Stimulated activated CD8-positive, alpha-beta memory T cell treated with anti-CD3 and anti-CD28 coated beads, Interleukin-15, amount 100 ng/mL, for 4 hours (primary cell): Measurements from ENCODE around the gene SLC28A1.

Experiments
- DNase-seq, 2 donors: peaks; one replicate each; pipeline ENCODE4 v3.0.0-alpha.2; 2020; ENCODE audit warnings: low read depth in 2 of 2

SLC28A1 gene

DNA sequence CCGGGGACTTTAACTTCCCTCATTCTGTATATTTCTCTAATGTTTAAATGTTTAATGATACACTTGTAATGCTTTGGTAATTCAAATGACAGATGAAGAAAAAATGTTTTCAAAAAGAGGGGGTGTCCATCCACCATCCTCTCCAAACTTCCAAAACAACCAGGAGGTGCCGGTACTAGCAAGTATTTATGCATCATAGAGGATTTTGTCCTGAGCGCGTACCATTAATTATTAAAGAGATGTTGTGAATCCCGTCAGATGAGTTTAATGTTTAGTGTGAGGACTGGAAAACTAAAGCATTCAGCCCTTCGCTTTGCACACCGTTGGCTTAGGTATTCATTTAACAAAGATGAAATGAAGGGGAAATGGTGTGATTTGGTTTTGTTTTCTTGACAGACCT lies 1.3 kb downstream of the SLC28A1 start:
- no peak for DNase-seq

DNA sequence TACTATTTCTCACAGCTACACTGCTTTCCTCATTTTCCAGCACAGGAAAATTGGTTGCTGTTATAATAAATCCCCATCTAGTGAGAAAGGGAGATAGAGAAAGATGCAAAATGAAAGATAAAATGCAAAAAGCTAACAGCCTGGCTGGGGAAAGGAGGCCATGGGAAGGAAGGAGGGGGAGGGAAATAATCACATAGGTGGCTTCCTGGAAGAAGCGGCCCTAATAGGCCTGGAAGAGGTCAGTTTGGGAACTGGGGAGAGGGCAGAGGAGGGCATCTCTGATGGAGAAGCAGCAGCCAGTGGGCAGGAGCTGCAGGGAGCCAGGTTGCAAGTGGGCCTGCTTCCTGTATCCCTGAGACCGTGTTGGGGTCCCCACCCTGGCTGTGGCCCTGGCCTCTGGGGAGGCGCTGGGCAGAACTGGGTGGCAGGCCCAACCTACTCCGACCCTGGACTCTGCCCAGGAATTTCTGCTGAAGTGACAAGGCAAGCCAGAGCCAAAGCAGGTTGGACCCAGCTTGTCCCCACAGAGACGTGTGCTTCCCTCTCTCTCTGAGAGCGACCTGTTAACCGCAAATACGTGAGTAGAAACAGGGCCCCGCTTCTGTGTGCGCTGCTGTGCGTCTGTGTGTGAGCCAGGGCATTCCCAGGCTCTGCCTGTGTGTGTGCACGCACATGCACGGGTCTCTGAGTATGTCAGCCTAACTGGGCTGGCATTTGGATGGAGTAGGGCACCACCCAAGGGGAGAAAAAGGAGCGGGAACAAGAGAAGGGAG lies 1.9 kb downstream of the SLC28A1 start:
- no peak for DNase-seq

DNA sequence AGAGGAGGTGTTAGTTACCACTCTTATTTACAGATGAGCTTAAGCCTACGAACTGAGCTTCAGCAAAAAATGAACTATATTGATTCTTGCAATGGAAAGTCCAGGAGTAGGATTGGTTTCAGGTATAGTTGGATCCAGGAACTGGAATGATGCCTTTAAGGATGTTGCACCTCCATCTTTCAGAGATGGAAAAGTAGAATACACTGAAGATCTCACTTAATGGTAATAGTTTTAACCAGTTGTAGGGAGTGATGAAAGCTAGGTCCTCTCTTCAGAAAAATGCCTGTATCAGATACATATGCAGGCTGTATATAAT lies 2.5 kb downstream of the SLC28A1 start:
- no peak for DNase-seq

DNA sequence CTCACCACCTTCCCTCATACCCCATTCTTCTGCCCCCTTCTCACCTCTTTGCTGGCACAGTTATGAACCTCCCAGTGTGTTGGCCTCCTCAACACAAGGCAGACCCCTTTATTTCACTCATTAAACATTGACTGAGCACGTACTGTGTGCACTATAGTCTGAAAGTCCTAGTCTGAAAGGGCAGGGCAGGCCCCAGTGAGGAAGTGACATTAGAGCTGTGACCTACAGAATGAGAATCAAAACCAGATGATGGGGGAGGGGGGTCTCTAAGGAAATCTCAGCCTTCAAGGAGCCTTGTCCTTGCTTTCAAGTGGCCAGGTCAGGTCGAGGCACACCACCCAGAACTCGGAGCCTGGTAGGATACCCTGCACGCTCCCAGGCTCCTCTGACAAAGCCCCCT lies 3.5 kb downstream of the SLC28A1 start:
- DNase-seq = no peak

DNA sequence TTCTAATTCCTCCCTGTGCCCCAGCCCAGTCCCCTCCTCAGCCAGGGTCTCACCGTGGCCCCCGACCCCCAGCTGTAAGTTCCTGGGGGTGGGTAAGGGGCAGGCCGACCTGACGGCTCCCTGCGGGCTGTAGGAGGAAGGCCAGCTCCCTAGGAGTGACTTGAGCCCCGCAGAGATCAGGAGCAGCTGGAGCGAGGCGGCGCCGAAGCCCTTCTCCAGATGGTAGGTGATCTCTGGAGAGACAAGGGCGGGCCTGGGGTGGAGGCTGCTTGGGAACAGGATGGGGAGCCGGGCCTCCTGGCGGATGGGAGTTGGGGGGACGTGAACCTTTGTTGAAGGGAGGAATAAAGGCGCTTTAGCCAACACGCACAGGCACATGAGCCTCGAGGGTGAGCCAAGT lies 4.2 kb downstream of the SLC28A1 start:
- DNase-seq = no peak

DNA sequence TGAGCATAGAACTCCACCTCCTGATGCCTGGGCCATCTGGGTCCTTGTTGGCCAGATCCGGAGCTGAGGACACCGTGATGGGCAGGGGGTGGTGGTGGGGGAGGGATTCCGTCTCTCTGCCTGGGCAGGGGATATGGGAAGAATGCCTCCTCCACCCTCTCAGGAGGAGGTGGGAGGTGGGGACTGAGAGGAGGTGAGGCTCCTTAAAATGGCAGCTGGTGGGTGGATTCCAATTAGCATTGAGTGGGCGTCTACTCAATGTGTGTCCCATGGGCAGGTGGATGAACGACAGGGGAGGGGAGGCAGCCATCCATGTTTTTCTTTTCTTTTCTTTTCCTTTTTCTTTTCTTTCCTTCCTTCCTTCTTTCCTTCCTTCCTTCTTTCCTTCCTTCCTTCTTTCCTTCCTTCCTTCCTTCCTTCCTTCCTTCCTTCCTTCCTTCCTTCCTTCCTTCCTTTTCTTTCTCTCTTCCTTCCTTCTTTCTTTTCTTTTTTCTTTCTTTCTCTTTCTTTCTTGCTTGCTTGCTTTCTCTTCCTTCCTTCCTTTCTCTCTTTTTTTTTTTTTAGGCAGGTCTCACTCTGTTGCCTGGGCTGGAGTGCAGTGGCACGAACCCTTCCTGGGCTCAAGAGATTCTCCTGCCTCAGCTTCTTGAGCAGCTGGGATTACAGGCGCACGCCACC lies 5.0 kb downstream of the SLC28A1 start:
- no peak for DNase-seq

DNA sequence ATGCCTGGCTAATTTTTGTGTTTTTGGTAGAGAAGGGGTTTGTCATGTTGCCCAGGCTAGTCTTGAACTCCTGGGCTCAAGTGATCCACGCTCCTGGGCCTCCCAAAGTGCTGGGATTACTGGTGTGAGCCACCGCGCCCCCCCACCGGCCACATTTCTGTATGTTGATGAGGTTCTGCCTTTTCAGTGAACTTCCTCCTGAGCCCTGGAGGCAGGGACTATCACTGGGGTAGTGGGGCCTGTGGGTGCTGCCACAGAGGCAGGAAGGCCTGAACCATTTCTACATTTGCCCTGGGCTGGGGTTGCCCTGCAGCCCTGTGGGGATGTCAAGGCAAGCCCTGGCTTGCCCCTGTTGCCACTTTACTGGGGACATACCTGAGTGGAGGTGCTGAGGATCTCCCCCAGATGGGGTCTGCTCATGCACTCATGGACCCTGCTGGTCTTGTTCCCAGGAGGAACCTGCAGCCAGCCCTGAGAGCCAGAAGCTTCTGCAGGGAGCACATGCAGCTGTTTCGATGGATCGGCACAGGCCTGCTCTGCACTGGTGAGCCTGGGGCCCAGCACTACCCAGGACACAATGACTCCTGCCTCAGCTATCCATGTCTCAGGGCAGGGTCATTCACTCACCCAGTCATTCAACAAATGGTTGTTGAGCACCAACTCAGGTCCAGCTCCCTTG lies 5.7 kb downstream of the SLC28A1 start:
- DNase-seq = no peak

DNA sequence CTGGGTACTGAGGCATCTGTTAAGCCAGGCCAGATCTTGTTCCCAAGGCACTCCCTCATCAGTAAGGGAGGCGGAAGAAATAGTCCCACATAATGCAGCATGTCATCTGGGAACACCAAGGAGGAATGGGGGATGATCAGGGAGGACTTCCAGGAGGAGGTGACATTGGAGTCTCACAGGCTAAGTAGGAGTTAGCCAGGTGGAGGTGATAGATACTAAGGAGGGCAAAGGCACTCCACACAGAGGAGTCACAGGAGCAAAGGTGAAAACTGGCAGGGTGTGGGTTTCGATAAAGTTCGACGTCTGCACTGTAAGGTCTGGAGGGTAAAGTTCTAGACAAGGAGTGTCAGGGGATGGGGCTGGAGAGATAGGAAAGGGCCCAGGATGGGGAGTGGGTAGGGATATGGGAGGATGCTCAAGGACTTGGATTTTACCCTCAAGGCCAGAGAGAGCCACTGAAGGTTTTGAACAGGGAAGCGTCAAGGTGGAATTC lies 6.3 kb downstream of the SLC28A1 start:
- no peak for DNase-seq

DNA sequence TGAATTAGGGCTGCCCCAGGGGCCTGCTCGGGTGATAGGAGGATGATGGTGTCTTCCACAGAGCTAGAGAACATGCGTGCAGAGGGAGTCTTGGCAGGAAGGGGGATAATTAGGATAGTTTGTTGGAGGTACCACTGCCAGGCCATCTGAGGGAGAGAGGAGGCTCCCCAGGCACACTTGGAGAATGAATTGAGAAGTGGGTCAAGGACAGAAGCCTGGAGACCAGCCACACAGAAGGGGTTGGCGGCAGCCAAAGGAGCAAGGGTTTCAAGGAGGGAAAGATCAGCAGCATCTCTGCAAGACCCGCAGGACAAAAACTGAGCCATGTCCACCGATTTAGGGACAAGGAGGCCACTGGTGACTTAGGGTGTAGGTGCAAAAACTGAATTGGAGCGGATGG lies 6.9 kb downstream of the SLC28A1 start:
- no peak for DNase-seq

DNA sequence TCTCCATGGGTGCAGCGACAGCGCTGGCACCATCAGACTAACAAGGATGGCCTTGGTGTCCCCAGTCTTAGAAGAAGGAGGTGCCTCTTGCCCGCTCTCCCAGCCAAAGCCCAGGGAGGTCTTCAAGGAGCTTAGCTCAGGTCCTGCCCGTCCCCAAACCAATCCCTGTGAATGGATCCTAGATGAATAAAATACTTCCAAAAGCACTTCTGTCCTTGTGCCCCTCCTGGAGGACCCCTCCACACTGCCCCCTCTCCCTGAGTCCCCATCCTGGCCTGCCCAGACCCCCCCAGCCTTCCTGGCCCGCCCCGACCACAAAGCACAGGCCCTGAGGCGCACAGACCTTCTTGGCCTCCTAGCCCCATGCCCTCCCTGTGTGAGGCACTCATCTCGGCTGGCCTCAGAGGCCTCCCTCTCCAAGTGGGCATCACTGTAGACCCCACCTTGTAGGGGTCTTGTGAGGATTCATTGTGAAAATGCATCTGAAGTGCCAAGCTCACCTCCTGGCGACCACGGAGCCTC lies 8.4 kb downstream of the SLC28A1 start:
- no peak for DNase-seq

DNA sequence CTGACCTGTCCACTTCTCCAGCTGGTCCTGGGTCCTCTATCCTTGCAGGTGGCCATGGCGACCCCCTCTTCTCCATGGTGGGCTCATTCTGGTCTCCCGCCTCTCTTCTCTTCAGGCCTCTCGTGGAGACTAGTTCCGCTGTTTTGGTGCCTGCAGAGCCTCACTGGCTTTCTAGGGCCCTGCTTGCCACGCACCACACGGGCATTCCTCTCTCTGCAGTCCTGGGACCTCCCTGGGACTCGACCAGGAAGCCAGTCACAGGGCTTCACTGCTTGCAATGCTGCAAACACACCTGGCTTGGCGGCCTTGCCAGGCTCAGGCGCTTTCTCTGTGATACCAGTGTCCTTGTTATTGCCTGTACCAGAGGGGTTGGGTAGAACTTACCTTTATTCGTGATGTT lies 9.1 kb downstream of the SLC28A1 start:
- DNase-seq = no peak

DNA sequence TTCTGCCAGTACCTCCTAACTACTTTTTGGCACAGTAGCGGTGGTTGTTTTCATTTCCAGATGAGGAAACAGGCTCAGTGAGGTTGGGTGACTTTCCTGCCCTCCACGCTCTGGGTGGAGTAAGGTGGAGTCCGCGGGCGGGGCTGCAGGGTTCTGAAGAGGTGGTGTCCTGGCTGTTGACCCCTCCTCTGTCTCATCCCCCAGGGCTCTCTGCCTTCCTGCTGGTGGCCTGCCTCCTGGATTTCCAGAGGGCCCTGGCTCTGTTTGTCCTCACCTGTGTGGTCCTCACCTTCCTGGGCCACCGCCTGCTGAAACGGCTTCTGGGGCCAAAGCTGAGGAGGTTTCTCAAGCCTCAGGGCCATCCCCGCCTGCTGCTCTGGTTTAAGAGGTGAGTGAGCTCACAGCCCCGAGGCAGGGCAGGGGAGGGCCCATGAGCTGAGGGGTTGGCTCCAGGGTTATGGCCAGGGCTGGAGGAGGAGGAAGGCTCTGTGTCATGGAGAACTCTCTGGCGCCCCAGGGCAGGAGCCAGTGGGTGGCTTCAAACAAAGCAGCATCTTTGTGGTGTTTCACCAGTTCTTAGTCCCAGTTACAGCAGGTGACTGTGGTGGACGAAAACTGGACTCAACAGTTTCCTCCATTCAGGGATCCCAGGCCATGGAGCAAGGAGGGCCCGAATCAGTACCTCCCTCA lies 10.4 kb downstream of the SLC28A1 start:
- no peak for DNase-seq

DNA sequence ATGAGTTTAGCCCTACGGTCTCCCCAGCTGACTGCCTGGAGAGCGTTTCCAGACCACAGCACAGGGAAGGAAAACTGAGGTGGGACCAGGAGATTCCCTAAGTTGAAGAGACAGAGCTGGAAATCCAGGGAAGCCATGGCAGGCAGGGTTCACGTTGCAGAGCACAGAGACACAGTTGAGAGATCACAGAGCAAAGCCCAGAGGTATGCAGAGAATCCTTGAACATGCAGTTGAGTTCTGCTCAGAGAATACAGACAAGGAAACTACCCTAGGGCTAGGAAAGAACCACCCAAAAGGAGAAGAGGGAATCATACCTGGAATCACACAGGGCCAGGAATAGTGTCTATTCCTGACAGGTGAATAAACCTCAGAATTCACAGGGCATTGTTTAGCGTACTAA lies 14.3 kb downstream of the SLC28A1 start:
- no peak for DNase-seq

DNA sequence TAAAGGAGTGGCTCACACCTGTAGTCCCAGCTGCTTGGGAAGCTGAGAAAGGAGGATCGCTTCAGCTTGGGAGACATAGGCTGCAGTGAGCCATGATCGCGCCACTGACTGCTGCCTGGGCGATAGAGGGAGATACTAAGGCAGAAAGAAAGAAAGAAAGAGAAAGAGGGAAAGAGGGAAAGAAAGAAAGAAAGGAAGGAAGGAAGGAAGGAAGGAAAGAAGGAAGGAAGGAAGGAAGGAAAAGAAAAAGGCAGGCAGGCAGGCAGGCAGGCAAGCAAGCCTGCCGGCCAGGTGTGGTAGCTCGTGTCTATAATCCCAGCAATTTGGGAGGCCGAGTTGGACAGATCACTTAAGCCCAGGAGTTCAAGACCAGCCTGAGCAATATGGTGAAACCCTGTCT lies 15.3 kb downstream of the SLC28A1 start:
- no peak for DNase-seq

DNA sequence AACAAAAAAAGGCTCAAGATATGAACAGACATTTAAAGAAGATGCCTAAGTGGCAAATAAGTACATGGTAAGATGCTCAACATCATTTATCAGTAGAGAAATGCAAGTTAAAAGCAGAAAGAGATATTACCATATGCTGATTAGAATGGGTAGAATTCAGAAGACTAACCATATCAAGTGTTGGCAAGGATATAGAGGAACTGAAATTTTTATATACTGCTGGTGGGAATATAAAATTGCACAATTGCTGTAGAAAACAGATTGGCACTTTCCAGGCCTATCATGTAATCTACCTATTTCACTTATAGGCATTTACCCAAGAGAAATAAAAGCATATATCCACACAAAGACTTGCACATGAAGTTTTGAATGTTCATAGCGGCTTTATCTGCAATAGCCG lies 17.1 kb downstream of the SLC28A1 start:
- DNase-seq = no peak

DNA sequence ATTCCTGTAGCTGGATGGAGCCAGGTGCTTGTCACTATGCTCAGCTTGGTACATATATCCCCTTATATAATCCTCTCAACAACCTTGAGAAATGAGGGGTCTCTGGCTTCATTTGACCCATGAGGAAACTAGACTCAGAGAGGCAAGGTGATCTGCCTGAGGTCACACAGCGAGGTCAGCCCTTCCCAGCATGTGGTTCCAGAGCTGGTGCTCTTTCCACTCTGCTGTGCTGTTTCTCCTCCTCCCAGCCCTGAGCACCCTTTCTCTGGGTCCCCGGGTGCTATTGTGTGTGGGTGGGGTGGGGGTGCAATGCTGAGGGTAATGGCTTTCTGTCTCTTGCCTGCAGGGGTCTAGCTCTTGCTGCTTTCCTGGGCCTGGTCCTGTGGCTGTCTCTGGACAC lies 19.3 kb downstream of the SLC28A1 start:
- DNase-seq = no peak

DNA sequence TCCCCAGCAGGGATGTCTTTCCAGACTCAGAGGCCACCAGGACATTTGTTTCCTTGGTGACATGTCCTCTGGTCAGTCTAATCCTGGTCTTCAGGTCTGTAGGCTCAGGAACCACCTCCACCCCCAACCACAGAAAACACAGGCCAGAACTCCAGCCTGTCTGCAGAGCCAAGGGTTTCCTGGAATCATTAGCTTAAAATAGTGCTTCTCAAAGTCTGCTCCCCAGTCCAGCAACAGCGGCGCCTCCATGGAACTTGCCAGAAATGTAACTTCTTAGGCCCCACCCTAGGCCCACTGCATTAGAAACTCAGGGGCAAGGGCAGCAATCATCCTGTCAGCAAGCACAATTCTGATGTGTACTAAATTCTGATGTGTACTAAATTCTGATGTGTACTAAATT lies 20.0 kb downstream of the SLC28A1 start:
- DNase-seq = no peak

DNA sequence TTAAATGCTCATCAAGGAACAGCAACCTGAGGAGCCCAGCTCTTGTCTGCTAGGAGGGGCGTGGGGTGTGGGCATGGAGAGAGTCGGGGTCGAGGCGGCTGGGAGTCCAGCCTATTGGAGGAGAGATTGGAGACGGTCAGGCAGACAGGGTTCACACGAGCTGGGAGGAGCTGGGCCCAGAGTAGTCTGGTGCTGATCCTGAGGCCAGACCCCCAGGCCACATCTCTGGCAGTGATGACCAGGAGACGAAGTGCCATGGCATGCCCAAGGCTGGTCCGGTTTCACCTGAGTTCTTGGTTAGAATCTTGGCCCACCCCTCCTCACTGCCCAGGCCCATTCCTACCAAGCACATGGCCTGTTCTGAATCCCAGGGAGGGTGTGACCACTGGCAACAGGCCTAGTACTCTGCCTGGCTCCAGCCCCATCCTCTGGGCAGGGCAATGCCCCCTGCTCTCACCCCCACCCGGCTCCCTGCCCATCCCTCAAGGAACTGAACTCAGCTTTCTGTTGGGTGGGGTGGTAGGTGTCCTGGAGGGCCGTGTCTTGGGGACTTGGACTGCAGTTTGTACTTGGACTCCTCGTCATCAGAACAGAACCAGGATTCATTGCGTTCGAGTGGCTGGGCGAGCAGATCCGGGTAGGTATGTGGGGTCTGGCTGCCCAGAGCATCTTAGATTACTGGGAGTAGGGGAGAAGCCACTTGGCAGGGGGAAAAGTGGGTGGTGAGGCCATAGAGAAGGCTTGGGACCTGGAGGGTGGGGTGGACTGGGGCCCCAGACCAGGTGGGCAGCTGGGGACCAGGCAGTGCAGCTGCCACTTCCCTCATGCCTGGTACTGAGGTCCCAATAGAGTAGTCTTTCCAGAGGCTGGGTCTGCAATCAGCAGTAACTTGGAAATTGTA lies 20.8 kb downstream of the SLC28A1 start:
- DNase-seq = no peak

DNA sequence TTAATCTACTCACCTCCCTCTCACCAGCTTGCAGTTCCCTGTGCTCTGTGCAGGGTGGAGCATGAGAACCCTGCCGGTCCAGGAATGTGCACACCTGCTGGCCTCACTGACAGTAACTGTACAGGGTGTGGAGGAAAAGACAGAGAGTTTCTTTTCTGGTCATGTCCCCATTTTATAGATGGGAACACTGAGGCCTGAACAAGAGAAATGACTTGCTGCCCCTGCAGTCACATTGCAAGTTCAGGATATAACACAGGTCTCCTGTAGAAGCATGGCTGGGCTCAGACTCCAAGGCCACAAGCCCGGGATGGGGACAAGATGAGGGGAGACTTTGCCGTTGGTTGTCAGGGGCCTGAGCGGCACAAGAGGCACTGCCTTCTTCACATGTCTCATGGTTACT lies 23.3 kb downstream of the SLC28A1 start:
- DNase-seq = no peak

DNA sequence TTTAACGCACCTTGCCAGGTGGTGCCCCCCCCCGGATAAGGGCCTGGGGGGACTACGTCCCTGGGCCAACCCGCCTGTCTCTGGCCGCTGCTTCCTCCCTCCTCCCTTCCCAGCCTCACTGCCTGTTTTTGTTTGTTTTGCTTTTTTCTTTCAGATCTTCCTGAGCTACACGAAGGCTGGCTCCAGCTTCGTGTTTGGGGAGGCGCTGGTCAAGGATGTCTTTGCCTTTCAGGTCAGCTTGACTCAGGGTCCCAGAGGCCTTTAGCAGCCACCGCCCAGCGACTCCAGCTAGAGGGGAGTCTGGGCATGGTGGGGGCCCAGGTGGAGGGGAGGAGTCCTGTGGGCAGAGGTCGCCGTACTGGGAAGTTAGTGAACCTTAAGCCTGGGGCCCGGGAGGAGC lies 24.1 kb downstream of the SLC28A1 start:
- DNase-seq = no peak

DNA sequence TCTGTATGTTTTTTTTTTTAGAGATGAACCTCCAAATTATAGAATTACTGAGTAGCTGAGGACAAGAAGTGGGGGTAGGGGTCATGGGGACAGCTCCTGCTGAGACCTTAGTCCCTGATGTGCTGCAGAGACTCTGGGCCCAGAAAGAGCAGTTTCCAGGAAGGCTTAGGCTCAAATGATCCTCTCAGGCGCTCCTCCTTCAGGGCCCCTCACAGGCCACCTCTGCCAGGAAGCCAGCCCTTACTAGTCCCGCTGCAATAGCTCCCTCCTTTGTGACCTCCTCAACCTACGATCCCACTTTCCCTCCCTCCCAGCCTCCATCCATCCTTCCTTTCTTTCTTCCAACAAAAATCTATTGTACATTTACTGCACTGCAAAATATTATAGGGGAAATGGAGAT lies 24.6 kb downstream of the SLC28A1 start:
- no peak for DNase-seq
